HEK293 (cell line): ENCODE measurements around the gene AKNA.

Experiments
- CTCF ChIA-PET: fragments of 350-600 bp; formaldehyde crosslinking; extraction: SDS; loops from one replicate; lab custom pipeline; 2021; ENCODE audit warnings: antibody characterized with exemption; lab: Yijun Ruan, JAX
- POLR2A ChIA-PET: fragments of 300-600 bp; formaldehyde crosslinking; extraction: SDS; loops from one replicate; lab custom pipeline; 2020; ENCODE audit warnings: antibody characterized with exemption, inconsistent platforms; lab: Yijun Ruan, JAX
- H3K27ac ChIP-seq: fragments of 200-500 bp; sonication (Bioruptor generic); 2 replicates; pipeline ENCODE4 v1.5.1; 2014; ENCODE audit warnings: low read depth, low read length, control low read depth, inconsistent platforms; ENCODE audit errors: extremely low read depth
- H3K36me3 ChIP-seq, 2 experiments: fragments of 200-500 bp in 1 of 2; sonication (Bioruptor generic) in 1 of 2; 1 replicate in 1 of 2; 2 replicates in 1 of 2; pipeline ENCODE4 v1.5.1; 2014 to 2017; ENCODE audit warnings: inconsistent platforms in 2 of 2, low read length in 2 of 2; ENCODE audit not compliant: control insufficient read depth in 2 of 2, insufficient read depth in 1 of 2
- H3K4me1 ChIP-seq: fragments of 200-500 bp; sonication (Bioruptor generic); 2 replicates; pipeline ENCODE4 v1.5.1; 2014; ENCODE audit warnings: mild to moderate bottlenecking, low read length, inconsistent platforms; ENCODE audit not compliant: control insufficient read depth, insufficient read depth
- H3K4me3 ChIP-seq: 2 replicates; pipeline ENCODE4 v1.5.1; 2011; ENCODE audit warnings: low read depth, mild to moderate bottlenecking, control low read depth, low read length, moderate library complexity
- H3K9me3 ChIP-seq: fragments of 200-500 bp; sonication (Bioruptor generic); 2 replicates; pipeline ENCODE4 v1.5.1; 2014; ENCODE audit warnings: low read depth, low read length, inconsistent platforms; ENCODE audit not compliant: control insufficient read depth, insufficient read depth
- ATF2 ChIP-seq: fragments of 450-650 bp; formaldehyde crosslinking; IDR thresholded peaks from 2 replicates; pipeline ENCODE4 v1.5.1; 2016; ENCODE audit warnings: missing biosample characterization, missing genetic modification characterization, low read depth
- IKZF3 ChIP-seq: fragments of 450-650 bp; IDR thresholded peaks from 2 replicates; pipeline ENCODE4 v1.5.0; 2018; ENCODE audit warnings: missing biosample characterization, mild to moderate bottlenecking, missing genetic modification characterization, moderate library complexity
- PRDM10 ChIP-seq: fragments of 450-650 bp; formaldehyde crosslinking; IDR thresholded peaks from 2 replicates; pipeline ENCODE4 v1.5.1; 2016; ENCODE audit warnings: missing biosample characterization, missing genetic modification characterization
- SETDB1 ChIP-seq: IDR thresholded peaks from one replicate; pipeline ENCODE4 v1.6.1; 2017; ENCODE audit warnings: mild to moderate bottlenecking, low read length, moderate library complexity, mixed read lengths; ENCODE audit not compliant: insufficient read length
- ZBTB11 ChIP-seq: fragments of 450-650 bp; formaldehyde crosslinking; conservative IDR thresholded peaks from 2 replicates; pipeline ENCODE4 v1.5.1; 2016; ENCODE audit warnings: low read depth, missing biosample characterization, missing genetic modification characterization
- ZNF16 ChIP-seq: fragments of 450-650 bp; formaldehyde crosslinking; IDR thresholded peaks from 2 replicates; pipeline ENCODE4 v1.5.1; 2016; ENCODE audit warnings: low read depth, missing biosample characterization, missing genetic modification characterization
- ZNF221 ChIP-seq: fragments of 450-650 bp; formaldehyde crosslinking; IDR thresholded peaks from 2 replicates; pipeline ENCODE4 v1.5.1; 2017; ENCODE audit warnings: missing biosample characterization, missing genetic modification characterization, borderline replicate concordance
- ZNF362 ChIP-seq: fragments of 450-650 bp; formaldehyde crosslinking; IDR thresholded peaks from 2 replicates; pipeline ENCODE4 v1.5.1; 2016; ENCODE audit warnings: missing biosample characterization, missing genetic modification characterization
- ZNF37A ChIP-seq: fragments of 450-650 bp; IDR thresholded peaks from 2 replicates; pipeline ENCODE4 v1.5.1; 2018; ENCODE audit warnings: missing biosample characterization, missing genetic modification characterization
- ZNF544 ChIP-seq: fragments of 450-650 bp; formaldehyde crosslinking; IDR thresholded peaks from 2 replicates; pipeline ENCODE4 v1.5.0; 2017; ENCODE audit warnings: missing biosample characterization, missing genetic modification characterization
- ZNF555 ChIP-seq: fragments of 450-650 bp; formaldehyde crosslinking; conservative IDR thresholded peaks from 2 replicates; pipeline ENCODE4 v1.5.1; 2017; ENCODE audit warnings: missing biosample characterization, mild to moderate bottlenecking, missing genetic modification characterization, inconsistent platforms
- ZNF624 ChIP-seq: fragments of 450-650 bp; formaldehyde crosslinking; IDR thresholded peaks from 2 replicates; pipeline ENCODE4 v1.5.1; 2017; ENCODE audit warnings: missing biosample characterization, missing genetic modification characterization
- ZNF768 ChIP-seq: fragments of 450-650 bp; formaldehyde crosslinking; IDR thresholded peaks from 2 replicates; pipeline ENCODE4 v1.5.1; 2018; ENCODE audit warnings: missing biosample characterization, mild to moderate bottlenecking, missing genetic modification characterization
- ZNF777 ChIP-seq: fragments of 450-650 bp; formaldehyde crosslinking; IDR thresholded peaks from 2 replicates; pipeline ENCODE4 v1.5.1; 2017; ENCODE audit warnings: missing biosample characterization, missing genetic modification characterization, borderline replicate concordance
- ZNF830 ChIP-seq: fragments of 450-650 bp; IDR thresholded peaks from 2 replicates; pipeline ENCODE4 v1.5.0; 2018; ENCODE audit warnings: missing biosample characterization, missing genetic modification characterization, low read depth, mild to moderate bottlenecking, moderate library complexity
- ZSCAN23 ChIP-seq: fragments of 450-650 bp; formaldehyde crosslinking; IDR thresholded peaks from 2 replicates; pipeline ENCODE4 v1.5.1; 2016; ENCODE audit warnings: missing biosample characterization, missing genetic modification characterization

Gene AKNA

GRCh38 chr9:114429488-114429887, 41.7 kb upstream of the AKNA start:
- CTCF ChIA-PET, result interaction anchor here (1.7 to 2.1 kb wide), 2 partner anchors 24 to 224 kb away, joined by 5 to 6 read pairs; no protein-coding TSS in a partner anchor
- TF ChIP-seq PRDM10 (tag by site-specific recombination) (no peak), ZNF221 (tag by site-specific recombination) (no peak), ZNF16 (no peak), SETDB1 (no peak), ATF2 (tag by site-specific recombination) (no peak), ZNF544 (tag by site-specific recombination) (no peak), ZNF555 (tag by site-specific recombination) (no peak), ZNF768 (tag by site-specific recombination) (no peak)
- POLR2A ChIA-PET, result no interaction called here

GRCh38 chr9:114428466-114428865, 40.7 kb upstream of the AKNA start:
- H3K4me3 ChIP-seq, result no peak overlapping the region
- no peak overlapping the region for H3K27ac ChIP-seq
- H3K36me3 ChIP-seq, result no peaks in the 10 kb centered on the region
- POLR2A ChIA-PET, result no interaction called here
- TF ChIP-seq ZNF777, result no peak
- TF ChIP-seq ZSCAN23 (tag by site-specific recombination), result no peak
- no peak for TF ChIP-seq ZNF37A (tag by site-specific recombination)
- H3K9me3 ChIP-seq, result no peaks in the 10 kb centered on the region
- H3K4me1 ChIP-seq, result no peaks in the 10 kb centered on the region
- CTCF ChIA-PET, result interaction anchor here (0.6 to 2.1 kb wide), 4 partner anchors 23 to 349 kb away, joined by 3 to 6 read pairs (median 4); no protein-coding TSS in a partner anchor

More at GRCh38 chr9:114429488-114429887, 41.7 kb upstream of the AKNA start:
- no peak overlapping the region for H3K27ac ChIP-seq
- no peaks in the 10 kb centered on the region for H3K36me3 ChIP-seq
- H3K9me3 ChIP-seq, result no peaks in the 10 kb centered on the region
- H3K4me1 ChIP-seq, result no peaks in the 10 kb centered on the region
- no peak overlapping the region for H3K4me3 ChIP-seq

GRCh38 chr9:114427644-114428043, 39.9 kb upstream of the AKNA start:
- no peaks in the 10 kb centered on the region for H3K36me3 ChIP-seq
- H3K4me3 ChIP-seq, result no peak overlapping the region
- ChIA-PET CTCF (interaction anchor here (1.3 to 2.0 kb wide), 2 partner anchors 22 to 60 kb away, joined by 3 to 5 read pairs; no protein-coding TSS in a partner anchor), POLR2A (no interaction called here)
- H3K27ac ChIP-seq, result no peak overlapping the region
- no peaks in the 10 kb centered on the region for H3K9me3 ChIP-seq
- no peak for TF ChIP-seq ZNF830 (tag by site-specific recombination)
- no peak for TF ChIP-seq IKZF3 (tag by site-specific recombination)
- TF ChIP-seq ZNF555 (tag by site-specific recombination), result no peak
- TF ChIP-seq ZNF624 (tag by site-specific recombination), result no peak
- TF ChIP-seq ZBTB11, result no peak
- no peak for TF ChIP-seq ZNF362
- H3K4me1 ChIP-seq, result no peaks in the 10 kb centered on the region
